LHCN-M2 (cell line): ENCODE measurements around the gene B3GNT8. TPM values are rescaled to one million over a fixed set of nuclear protein-coding genes. Genes with fewer than 3 reads are reported as not detected.
"Not testable (repeated sequence)": the region's sequence is repeated elsewhere in the genome, so short reads cannot be mapped to it uniquely, and the experiment has no call there.

ENCODE experiments used
- DNase-seq: peaks from one replicate; pipeline ENCODE4 v3.0.0-alpha.2; 2012; ENCODE audit warnings: low read depth
- total RNA-seq: library from RNA; depleted of rRNA; stranded (reverse); fragments of >200 nt; gene quantifications from 2 replicates; pipeline ENCODE4 v1.2.3, GENCODE V29; 2014; rRNA removed

The B3GNT8 gene
- total RNA-seq, 1 experiment from 2014 or later = not detected

- DNase-seq = no peak
Observed at GRCh38 chr19:41395355-41395754, 31.8 kb downstream of the B3GNT8 start.

- DNase-seq = no peak
Observed at GRCh38 chr19:41392775-41393174, 34.4 kb downstream of the B3GNT8 start.

GRCh38 chr19:41391618-41392017, 35.6 kb downstream of the B3GNT8 start:
- no peak for DNase-seq

- DNase-seq = no peak
Observed at GRCh38 chr19:41386442-41386841, 40.7 kb downstream of the B3GNT8 start.

- no peak for DNase-seq
Observed at GRCh38 chr19:41384351-41384750, 42.8 kb downstream of the B3GNT8 start.

- DNase-seq = not testable (repeated sequence)
Observed at GRCh38 chr19:41381536-41381935, 45.6 kb downstream of the B3GNT8 start.

GRCh38 chr19:41377977-41378709, 49.0 kb downstream of the B3GNT8 start:
- no peak for DNase-seq

GRCh38 chr19:41376998-41377365, 50.2 kb downstream of the B3GNT8 start:
- no peak for DNase-seq

- no peak for DNase-seq
Observed at GRCh38 chr19:41376241-41376997, 50.8 kb downstream of the B3GNT8 start, which contains the start of gene TMEM91. Gene TMEM91, plus strand, starts transcription at chr19:41376533. Its CDS starts 1,777 bp downstream, at chr19:41378310.

Other genes starting within 250 kb of the B3GNT8 start
- not detected in 2 replicates for gene CYP2S1, start 234.2 kb downstream of the B3GNT8 start, total RNA-seq
- 254 and 297 TPM in 2 replicates for gene AXL, start 208.2 kb downstream of the B3GNT8 start, total RNA-seq
- 153 and 159 TPM in 2 replicates for gene HNRNPUL1, start 163.0 kb downstream of the B3GNT8 start, total RNA-seq
- 10.2 and 15.3 TPM in 2 replicates for gene CCDC97, start 117.2 kb downstream of the B3GNT8 start, total RNA-seq
- 11.6 and 11.7 TPM in 2 replicates for gene TGFB1, start 73.5 kb downstream of the B3GNT8 start, total RNA-seq
- 3.7 and 5.3 TPM in 2 replicates for gene B9D2, start 63.2 kb downstream of the B3GNT8 start, total RNA-seq
- 1.2 and 3.5 TPM in 2 replicates for gene TMEM91, start 50.8 kb downstream of the B3GNT8 start, total RNA-seq
- gene EXOSC5, start 30.0 kb downstream of the B3GNT8 start, total RNA-seq = 28.6 and 33.0 TPM in 2 replicates
- 38.6 and 45.5 TPM in 2 replicates for gene BCKDHA, start 29.6 kb downstream of the B3GNT8 start, total RNA-seq
- gene DMAC2, start 12.5 kb upstream of the B3GNT8 start, total RNA-seq = 52.1 and 53.6 TPM in 2 replicates
- not detected in 2 replicates for gene ERICH4, start 15.8 kb upstream of the B3GNT8 start, total RNA-seq
- gene CEACAM21, start 148.8 kb upstream of the B3GNT8 start, total RNA-seq = not detected in 2 replicates
- not detected in 2 replicates for gene CEACAM4, start 199.7 kb upstream of the B3GNT8 start, total RNA-seq